Vagina (tissue), 2 donors: ENCODE data around the gene CENPB.

Experiments used
- CTCF ChIP-seq, 3 experiments: fragments of 450-650 bp in 2 of 3; fragments of 200-600 bp in 1 of 3; sonication (generic) in 1 of 3; IDR thresholded peaks; one replicate each; pipeline ENCODE4 v1.5.1; 2017 to 2019; ENCODE audit warnings: antibody characterized with exemption in 3 of 3, mild to moderate bottlenecking in 2 of 3, moderate library complexity in 2 of 3
- POLR2A ChIP-seq, 2 donors: fragments of 450-650 bp; IDR thresholded peaks; one replicate each; pipeline ENCODE4 v1.6.1; 2017; ENCODE audit warnings: antibody characterized with exemption in 2 of 2, mild to moderate bottlenecking in 2 of 2, moderate library complexity in 2 of 2
- POLR2AphosphoS5 ChIP-seq, 2 donors: sonication (generic); formaldehyde crosslinking; IDR thresholded peaks; one replicate each; pipeline ENCODE4 v1.9.0; 2017; ENCODE audit warnings: antibody characterized with exemption in 2 of 2, mild to moderate bottlenecking in 2 of 2, low read depth in 1 of 2; ENCODE audit not compliant: insufficient read depth in 1 of 2

DNA sequence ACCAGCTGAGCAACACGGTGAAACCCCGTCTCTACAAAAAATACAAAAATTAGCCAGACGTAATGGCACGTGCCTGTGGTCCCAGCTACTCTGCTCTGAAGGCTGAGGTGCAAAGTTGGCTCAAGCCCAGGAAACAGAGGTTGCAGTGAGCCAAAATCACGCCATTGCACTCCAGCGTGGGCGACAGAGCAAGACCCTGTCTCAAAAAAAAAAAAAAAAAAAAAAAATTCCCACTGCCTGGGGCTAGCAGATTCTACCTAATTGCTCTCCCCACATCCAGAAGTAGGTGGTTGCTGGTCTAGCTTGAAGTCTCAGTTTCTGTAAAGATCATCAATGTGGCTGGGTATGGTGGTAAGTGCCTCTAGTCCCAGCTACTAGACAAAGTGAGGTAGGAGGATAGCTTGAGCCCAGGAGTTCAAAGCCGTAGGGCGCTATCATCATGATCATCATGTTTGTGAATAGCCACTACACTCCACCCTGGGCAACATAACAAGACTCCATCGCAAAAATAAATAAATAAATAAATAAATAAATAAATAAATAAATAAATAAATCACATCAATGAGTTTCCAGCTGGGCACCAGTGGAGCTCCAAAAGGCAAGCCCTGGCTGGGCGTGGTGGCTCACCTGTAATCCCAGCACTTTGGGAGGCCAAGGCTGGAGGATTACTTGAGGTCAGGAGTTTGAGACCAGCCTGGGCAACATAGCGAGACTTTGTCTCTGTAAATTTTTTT is 27.5 kb upstream of the CENPB start:
- TF ChIP-seq CTCF (IDR thresholded peaks at IDR 0.05) = no peak
- no peak for TF ChIP-seq POLR2A (IDR thresholded peaks at IDR 0.05)
- TF ChIP-seq POLR2AphosphoS5 (IDR thresholded peaks at IDR 0.05; ENCODE audit: insufficient read depth in 1 of 2, low read depth in 1 of 2) = no peak
